CD4-positive, alpha-beta T cell treated with Interleukin-2 at 100 ng/mL for 4 hours (primary cell): ENCODE results near the gene BCL6B.

ENCODE experiments used
- DNase-seq: peaks from one replicate; pipeline ENCODE4 v3.0.0-alpha.2; 2020; ENCODE audit warnings: low spot score

Gene BCL6B

DNA sequence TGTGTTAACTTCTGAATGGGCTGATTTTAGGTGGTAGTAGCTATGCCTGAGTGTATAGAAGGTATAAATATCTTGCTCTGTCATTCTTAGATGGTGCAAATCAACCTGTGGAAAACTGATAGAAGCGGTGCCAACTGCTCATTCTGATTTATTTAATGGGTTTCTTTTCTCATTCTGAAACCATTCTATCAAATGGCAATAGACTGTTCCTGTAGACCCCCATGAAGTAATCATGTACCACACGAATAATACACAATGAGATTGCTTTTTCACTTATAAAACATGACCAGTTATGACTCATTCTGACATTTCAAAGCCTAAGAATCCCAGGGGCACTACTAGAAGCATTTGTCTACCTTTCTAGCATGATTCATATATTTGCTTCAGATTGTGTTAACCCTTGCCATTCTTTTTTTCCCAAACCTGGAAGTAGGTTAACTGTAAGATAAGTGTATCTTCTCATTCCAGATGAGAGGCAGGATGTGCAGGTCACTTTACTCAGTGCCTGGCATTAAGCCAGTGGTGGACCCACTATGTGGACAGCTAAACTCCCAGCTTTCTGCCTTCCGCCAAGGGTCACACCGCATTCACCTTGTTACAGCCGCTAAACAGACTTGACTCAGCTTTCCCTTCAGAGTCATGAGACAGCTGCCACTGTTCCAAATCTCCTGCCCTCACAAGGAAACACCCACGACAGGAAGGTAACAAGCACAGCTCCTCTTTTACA is 37.5 kb downstream of the BCL6B start:
- DNase-seq, result no peak

GRCh38 chr17:7063518-7064094 is 40.8 kb downstream of the BCL6B start:
- DNase-seq, result no peak

DNA sequence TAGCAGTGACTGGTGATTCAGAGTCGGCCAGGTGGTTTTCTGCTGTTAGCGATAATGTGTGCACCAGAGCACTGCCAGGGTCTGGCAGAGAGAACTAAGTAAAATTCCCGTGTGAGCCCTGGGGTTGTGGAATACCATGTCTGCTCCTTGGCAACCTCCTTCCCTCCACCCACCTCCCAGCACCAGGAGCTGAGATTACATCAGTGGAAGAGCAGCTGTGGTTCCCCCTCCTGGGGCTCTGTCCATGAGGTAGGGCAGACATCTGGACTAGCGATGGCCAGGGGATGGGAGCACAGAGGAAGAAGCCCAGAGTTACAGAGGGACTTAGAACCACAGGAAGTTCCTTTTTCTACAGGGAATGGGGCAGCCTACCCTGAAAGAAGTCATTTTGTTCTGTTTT is 41.4 kb downstream of the BCL6B start:
- no peak for DNase-seq

- no peak for DNase-seq
Measured at GRCh38 chr17:7067198-7067597, 44.3 kb downstream of the BCL6B start.

DNA sequence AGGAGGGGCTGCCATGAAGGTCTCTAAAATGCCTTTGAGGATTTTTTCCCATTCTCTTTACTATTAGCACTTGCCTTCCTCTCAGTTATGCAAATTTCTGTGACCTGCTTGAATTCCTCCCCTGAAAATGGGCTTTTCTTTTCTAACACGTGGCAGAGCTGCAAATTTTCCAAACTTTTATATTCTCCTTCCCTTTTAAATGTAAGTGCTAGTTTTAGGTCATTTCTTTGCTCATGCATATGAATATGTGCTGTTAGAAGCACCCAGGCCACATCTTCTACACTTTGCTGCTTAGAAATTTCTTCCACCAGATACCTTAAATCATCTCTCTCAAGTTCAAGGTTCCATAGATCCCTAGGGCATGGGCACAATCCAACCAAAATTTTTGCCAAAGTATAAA is 45.4 kb downstream of the BCL6B start:
- no peak for DNase-seq

DNA sequence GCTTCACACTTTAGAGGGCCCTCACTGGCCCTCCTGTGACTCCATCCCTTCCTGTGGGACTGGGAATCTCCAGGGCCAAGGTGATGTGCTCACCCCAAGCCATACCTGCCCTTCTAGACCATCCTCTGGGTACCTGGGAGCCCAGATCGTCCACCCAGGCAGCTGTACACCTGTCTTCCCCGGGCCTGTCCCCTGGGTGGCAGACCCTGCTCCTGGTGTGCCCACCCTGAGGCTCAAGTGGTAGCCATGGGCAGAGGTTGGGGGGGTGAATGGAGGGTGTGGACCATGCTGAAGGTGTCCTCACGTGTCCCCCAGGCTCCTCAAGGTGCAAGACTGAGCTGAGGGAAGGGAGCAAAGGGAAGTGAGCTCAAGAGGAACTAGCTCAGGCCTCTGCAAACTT is 47.9 kb downstream of the BCL6B start:
- no peak for DNase-seq

GRCh38 chr17:7072406-7072805 is 49.6 kb downstream of the BCL6B start:
- no peak for DNase-seq

- no peak for DNase-seq
Measured at GRCh38 chr17:7074931-7075330, 52.1 kb downstream of the BCL6B start.

DNA sequence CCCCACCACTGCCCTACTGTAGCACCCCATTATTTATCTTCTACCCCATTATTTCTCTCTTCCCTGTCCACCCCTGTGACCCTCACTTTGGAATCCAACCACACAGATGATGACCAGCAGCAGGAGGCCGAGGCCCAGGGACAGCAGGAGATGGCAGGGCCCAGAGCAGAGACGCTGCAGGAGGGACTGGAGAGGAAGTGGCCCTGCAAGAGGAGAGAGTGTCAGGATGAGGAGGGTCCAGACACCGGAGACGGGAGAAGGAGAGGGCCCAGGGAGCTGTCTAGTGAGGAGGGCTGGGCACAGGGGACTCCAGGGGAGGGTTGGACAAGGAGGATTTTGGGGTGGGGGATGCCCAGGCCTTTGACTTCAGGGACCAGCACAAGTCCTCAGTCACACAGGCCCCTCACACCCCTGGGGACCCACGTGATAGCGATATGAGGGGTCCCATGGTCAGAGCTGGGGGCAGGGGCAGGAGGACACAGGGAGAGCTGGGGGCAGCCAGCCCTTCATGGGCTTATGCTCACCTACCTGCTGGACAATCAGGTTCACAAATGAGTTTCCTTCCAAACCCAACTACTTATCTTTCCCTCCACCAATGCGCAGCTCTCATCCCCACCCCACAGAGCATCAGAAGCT is 55.2 kb downstream of the BCL6B start:
- no peak for DNase-seq

DNA sequence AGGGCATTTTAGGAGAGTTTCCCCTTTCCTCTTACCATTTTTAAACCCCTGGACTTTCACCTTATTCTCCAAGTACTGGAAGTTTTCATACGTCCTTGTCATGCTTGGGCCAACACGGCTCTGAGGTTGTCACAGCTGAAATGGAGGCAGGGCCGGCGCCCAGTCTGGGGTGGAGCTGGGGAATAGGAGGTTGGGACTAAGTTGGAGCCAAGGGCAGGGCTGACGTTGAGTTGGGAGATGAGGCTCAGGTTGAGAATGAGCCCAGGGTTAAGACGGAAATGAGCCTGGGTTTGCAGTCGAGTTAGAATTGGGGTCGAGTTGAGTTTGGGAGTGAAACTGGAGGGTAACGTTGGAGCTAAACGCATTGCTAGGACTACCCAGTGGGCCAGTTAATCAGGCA is 55.9 kb downstream of the BCL6B start:
- DNase-seq, result no peak
